Cerebellar nuclear complex (tissue), 1 donor: ENCODE results near the gene TSPAN4.
A peak's percentile ranks its signal among the peaks of the same experiment; 100 is the strongest.

Experiments
- DNase-seq, 2 experiments: peaks; one replicate each; lab custom pipeline; 2025; lab: John Stamatoyannopoulos, UW

Gene TSPAN4

DNA sequence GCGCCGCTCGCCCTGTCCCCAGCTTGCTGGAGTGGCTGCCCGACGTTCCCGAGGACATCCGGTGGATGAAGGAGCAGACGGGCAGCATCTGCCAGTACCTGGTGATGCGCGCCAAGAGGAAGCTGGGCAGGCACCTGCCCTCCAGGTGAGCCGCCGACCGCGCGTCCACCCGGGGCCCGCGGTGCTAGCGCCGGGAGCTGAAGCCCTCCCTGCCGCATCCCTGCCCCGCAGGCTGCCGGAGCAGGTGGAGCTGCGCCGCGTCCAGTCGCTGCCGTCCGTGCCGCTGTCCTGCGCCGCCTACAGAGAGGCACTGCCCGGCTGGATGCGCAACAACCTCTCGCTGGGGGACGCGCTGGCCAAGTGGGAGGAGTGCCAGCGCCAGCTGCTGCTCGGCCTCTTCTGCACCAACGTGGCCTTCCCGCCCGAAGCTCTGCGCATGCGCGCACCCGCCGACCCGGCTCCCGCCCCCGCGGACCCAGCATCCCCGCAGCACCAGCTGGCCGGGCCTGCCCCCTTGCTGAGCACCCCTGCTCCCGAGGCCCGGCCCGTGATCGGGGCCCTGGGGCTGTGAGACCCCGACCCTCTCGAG lies 18.3 kb upstream of the TSPAN4 start:
- DNase-seq: no peak

DNA sequence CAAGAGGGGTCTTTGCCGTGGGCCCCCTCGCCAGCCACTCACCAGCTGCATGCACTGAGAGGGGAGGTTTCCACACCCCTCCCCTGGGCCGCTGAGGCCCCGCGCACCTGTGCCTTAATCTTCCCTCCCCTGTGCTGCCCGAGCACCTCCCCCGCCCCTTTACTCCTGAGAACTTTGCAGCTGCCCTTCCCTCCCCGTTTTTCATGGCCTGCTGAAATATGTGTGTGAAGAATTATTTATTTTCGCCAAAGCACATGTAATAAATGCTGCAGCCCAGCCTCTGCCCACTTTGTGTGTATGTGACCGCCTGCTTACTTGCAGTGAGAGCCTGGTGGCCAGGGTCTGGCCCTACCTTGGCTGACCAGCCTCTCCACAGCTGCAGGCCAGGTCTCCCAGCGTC lies 17.7 kb upstream of the TSPAN4 start:
- DNase-seq: no peak

DNA sequence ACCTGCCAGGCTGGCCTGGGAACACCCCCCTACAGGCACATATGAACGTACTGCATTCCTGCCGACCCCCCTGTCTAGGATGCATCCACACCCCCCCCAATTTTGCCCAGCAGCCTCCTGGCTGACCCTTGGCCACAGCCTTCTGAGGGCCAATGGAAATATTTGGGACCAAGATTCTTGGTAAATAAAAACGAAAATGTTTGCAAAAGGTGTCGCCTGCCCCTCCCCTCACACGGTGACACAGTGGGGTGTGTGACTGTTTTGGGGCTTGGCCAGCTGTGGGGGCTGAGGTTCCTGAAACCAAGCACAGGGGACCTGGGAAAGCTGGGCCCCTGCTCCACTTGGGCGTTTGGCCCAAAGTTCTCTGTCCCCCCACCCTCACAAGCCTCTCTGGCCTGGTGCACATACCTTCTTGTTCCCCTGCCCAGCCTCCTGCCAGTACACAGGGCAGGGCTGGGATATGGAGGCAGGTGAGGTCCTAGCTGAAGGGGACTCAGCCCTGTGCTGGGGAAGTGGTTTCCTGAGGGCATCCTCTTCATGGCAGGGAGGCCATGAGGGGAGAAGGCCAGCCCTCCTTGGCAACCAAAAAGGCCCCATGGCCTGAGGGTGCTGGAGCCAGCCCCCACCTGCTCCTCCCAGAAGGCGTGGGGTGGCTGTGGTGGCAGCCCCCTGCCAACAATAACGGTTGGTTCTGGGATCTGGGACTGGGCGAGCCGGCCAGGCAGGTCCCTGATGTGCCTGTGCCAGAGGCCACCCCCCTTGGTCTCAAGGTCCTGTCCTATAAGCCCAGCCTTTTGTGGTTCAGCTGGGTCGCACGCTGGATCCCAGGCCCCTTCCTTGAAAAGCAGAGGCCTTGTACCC lies 17.1 kb upstream of the TSPAN4 start:
- DNase-seq: no peak

DNA sequence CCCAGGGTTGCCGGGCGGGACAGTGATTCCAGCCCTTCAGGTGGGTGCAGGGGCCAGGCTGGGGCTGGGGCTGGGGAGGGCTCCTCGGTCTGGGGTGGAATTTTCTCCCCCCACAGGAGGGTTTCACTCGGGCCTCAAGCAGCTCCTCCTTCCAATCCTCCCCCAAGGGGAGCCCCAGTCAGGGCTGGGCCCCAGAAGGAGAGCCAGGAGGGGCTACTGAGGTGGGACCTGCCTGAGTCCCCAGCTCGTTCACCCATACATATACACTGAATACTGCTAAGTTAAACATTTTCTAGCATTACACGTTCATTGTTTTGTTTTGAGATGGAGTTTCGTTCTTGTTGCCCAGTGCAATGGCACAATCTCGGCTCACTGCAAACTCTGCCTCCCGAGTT lies 16.4 kb upstream of the TSPAN4 start:
- no peak for DNase-seq

DNA sequence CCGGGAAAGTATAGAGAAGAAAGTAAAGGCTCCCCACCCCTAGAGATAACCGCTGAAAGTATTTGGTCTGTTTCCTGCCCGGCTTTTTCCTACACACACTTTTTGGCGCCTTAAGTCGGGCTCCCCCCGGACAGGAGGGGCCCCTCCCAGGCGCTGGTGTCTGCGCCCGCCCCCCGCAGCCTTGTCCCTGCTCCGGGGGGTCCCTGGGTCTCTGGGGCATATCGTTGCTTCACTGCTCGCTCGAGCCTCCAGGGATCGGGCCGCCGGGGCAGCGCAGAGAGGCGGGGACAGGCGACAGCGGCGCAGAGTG lies 15.9 kb upstream of the TSPAN4 start:
- no peak for DNase-seq

DNA sequence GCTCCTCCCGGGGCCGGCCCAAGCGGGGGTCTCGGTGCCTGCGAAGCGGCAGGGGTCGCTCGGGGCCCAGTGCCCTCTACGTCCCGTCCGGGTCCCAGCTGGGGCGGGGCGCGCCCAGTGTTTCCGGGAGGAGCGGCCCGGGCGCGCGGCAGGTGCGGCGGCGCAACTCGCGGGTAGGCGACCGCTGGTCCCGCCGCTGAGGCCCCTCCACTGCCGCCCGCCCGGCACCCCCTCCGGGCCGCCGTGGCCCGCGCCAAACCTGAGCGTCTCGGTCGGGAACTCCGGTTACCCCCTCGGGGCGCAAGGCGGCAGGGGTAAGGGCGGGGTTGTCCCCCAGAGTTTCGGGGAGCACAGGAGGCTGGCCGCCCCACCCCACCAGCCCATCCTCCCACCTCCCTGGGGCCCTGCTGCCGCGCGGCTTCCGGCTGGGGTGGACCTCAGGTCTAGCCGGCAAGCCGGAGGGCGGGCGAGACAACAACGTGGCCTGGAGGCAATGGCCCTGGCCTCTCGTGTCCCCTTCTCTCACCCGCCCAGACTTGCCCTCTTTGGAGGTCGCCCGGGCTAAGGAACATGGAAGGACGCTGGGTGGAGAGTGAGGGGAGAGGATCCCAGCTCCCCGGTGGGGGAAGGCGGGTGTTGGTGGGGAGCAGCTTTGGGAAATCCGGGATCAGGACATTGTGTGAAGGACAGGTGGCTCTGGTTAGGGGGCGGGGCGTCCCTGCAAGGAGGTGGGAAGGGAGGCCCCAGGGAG lies 15.3 kb upstream of the TSPAN4 start:
- no peak for DNase-seq

DNA sequence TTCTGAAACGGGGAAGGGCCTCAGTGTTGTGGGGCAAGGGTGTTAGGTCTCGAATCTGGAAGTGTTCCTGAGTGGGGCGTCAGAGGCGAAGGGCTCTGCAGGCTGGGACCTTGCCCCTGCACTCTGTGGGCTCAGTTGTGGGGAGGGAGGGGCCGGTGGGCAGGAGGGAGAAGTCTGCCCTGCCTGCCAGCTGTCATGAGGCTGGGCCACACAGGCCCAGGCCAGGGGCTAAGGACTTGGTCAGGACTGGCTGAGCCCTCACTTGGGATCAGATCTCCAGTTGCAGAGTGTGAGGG lies 14.8 kb upstream of the TSPAN4 start, which contains the start of gene CRACR2B:
CRACR2B (plus strand) TSS at position 23 of the 296 bp plus-strand sequence. CDS start 689 bp downstream, outside the sequence.
- no peak for DNase-seq

DNA sequence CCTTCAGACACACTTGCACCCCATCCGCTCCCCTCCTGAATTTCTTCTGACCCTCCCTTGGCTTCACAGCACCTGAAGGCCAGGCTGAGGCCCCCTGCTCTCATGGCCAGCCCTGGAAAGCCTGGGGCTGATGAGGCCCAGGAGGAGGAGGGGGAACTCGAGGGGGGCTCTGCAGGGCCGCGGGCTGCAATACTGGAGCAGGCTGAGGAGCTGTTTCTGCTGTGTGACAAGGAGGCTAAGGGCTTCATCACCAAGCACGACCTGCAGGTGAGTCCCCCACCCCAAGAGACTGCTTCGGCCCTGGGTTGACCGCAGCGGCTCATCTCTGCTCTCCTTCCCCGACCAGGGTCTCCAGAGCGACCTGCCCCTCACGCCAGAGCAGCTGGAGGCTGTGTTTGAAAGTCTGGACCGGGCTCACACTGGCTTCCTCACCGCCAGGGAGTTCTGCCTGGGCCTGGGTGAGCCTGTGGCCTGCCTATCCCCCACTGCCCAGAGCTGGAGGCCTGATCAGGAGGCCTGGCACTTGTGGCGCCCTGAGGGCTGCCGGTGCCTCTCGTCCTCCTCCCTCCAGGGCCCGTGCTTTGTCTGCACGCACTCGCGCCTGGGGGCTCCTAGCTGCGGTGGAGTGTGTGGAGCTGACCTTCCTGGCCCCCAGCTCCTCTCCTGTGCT lies 14.0 kb upstream of the TSPAN4 start:
- DNase-seq: no peak

DNA sequence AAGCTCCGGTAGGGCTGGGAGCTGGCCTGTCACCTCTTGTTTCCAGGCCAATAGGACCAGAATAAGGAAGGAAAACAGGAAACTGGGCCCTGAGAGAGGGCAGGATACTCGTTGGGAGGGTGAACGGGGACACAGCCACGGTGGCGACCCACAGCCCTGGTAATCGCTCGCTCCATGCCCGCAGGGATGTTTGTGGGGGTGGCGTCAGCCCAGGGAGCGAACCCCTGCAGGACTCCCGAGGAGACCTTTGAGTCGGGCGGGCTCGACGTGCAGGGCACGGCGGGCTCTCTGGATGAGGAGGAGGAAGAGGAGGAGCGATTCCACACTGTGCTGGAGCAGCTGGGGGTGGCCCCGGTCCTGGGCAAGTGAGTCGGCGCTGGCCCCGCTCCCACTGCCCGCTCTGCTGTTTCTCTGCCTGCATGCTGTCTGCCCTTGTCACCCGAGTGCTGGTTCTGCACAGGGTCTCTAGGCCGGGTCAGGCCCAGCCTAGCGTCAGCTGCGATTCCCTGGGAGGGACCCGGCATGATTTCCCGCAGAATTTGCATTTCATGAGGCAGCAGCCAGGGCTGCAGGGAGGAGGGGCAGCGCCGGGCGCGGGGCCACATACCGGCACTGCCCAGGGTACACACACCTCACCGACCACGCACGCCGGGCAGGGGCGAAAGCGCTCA lies 13.3 kb upstream of the TSPAN4 start:
- DNase-seq: no peak

DNA sequence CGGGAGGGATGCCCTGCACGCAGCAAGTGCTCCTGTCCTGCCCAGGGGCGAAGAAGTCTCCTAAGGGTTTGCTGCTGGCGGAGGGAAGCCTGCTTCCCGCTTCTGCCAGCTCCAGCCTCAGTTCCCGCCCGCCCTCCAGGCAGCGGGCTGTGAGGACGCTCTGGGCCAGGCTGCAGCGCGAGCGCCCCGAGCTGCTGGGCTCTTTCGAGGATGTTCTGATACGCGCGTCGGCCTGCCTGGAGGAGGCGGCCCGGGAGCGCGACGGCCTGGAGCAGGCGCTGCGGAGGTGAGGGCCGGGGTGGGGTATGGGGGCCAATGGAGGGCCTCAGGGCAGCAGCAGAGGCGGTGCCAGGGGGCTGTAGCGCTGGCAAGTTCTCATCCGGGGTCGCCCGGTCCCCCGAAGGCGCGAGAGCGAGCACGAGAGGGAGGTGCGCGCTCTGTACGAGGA lies 12.8 kb upstream of the TSPAN4 start:
- no peak for DNase-seq

DNA sequence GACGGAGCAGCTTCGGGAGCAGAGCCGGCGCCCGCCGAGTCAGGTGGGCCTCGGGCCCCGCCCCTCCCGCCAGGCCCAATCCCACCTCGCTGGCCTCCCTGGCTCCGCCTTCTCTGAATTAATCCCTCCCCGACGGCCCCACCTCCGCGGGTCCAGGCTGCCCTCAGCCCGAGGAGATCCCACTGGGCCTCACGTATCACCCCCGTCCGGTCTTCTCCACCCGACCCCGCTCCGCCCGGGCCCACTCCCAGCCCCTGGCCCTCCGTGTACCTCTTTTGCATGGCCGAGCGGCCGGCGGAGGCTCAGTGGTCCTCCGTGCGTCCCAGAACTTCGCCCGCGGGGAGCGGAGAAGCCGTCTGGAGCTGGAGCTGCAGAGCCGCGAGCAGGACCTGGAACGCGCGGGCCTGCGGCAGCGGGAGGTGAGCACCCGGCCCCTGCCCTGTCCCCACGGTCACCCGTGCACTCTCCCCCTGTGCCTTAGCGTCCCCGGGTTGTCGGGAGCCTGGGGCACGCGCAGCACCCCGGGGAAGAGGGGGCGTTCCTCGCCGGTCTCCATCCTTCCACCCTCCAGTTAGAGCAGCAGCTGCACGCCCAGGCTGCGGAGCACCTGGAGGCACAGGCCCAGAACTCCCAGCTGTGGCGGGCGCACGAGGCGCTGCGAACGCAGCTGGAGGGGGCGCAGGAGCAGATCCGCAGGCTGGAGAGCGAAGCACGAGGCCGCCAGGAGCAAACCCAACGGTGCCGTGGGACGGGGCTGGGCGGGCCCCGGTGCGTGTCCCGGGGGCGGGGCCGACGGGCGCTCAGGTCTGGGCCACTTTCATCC lies 12.1 kb upstream of the TSPAN4 start:
- DNase-seq: peak in 1 of 2 experiments; percentile 45

DNA sequence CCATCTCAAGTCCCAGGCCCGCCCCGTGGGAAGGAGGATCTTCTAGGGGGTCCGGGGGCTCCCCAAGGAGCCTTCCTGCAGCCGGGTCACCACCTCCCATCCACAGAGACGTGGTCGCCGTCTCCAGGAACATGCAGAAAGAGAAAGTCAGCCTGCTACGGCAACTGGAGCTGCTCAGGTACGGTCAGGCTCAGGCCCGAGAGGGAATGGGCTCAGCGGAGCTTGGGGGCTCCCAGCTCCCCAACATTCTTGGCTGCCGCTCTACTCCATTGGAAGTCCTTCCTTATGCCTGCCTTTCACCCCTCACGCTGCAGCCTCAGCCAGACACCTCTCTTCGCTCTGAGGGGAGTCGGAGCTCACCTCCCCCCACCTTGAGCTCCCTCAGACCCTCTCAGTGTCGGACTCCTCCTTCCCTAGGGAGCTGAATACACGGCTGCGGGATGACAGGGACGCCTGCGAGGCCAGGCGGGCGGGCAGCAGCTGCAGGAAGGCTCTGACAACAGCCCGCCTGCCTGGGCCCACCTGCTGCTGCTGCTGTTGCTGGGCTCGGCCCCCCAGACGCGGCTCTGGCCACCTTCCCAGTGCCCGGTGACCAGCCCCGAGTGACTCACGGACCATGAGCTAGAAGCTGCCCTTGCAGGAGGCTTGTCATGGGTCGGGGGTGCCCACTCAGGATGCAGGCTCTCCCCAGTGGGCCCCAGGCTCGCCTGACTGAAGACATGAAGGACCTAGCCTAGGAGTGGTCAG lies 11.4 kb upstream of the TSPAN4 start:
- DNase-seq: no peak

DNA sequence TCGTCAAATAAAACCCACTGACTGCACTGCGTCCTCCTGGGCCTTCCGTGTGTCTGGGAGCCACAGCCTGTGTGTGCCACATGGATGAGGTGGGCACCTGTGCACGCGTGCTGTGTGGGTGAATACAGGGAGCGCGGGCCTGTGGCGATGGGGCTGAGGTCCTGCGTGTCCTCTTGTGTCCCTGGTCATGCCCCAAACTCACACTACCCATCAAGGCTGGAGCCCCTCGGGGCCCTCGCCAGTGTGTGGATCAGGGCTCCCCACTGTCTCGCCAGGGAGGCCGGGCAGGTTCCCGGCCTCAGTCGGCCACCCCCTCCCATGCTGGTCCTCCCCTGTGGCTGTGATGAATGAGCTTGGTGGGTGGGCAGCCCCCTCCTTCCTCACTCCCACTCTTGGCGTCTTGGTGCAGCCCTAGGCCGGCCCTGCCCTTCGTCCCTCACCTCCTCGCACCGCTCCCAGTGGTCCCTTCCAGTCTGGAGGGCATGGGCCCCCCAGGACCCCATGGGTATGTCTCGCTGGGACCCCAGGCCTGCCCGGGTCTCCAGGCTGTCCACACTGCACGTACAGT lies 10.6 kb upstream of the TSPAN4 start:
- no peak for DNase-seq

DNA sequence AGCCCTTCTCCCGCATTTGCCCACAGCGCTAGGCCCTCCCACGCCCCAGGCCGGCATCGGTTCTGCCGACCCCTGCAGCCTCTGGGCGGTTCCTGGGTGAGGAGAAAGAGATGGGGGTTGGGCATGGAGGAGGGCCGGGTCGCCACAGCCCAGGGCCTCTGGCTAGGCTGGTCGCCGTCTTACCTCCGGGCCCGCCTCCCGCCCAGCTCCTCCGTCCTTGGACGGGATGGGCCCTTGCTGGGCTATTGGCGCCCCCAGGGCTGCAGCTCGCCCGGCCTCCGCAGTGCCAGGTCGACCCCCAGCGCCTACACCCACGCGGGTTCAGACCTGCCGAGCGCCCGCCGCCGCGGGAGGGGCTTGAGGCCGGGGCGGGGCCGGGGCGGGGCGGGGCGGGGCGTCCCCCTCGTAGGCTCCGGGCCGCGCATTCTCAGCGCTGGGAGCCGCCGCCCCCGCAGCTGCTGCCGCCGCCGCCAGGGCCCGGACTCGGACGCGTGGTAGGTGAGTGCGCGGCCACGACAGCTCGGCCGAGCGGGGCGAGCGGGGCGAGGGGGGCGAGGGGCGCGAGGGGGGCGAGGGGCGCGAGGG lies 10.0 kb upstream of the TSPAN4 start, which contains the start of gene CD151:
CD151 (plus strand) TSS at position 424 of the 585 bp plus-strand sequence. CDS start 3,118 bp downstream, outside the sequence.
- no peak for DNase-seq

DNA sequence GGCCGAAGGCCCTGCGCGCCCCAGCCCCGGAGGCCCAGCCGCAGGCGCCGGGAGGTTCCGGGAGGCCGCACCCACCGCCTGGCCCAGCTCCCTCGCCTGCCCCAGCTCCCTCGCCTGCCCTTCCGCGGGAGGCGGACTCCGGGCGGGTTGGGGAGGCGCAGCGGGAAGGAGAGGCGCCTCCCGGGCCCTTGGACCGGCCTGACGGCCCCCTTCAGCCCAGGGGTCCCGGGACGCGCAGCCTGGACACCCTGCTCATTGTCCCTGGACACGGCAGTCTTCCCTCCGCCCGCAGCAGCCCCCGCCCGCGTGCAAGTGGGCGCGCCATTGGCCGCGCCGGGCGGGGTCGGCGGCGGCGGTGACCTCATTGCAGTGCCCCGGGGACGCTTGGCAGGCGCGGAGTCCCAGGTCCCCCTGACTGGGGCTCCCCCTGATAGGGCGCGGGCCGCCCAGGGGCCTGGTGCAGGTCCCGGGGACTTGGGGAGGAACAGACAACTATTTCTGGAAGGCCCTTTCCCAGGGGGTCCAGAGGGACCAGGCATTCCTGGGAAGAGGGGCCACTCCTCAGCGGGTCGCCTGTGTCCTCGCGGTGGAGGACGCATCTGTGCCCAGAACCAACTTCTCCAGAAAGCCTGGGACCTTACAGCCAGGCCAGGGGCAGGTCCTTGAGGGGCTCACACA lies 9.4 kb upstream of the TSPAN4 start:
- no peak for DNase-seq

DNA sequence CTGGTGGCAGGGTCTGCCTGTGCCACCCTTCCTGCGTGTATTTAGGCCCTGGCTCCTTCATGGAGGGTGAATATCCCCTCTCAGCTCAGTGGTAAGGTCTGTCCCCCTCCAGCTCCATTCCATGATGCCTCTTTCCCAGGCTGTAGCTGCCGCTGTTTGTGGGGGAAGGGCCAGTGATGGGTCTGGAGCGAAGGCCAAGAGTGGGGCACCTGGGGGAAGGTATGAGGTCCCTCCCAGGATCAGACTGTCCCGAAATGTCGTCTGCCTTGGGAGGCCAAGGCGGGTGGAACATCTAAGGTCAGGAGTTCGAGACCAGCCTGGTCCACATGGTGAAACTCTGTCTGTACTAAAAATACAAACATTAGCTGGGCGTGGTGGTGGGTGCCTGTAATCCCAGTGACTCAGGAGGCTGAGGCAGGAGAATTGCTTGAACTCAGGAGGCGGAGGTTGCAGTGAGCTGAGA lies 8.8 kb upstream of the TSPAN4 start:
- no peak for DNase-seq

DNA sequence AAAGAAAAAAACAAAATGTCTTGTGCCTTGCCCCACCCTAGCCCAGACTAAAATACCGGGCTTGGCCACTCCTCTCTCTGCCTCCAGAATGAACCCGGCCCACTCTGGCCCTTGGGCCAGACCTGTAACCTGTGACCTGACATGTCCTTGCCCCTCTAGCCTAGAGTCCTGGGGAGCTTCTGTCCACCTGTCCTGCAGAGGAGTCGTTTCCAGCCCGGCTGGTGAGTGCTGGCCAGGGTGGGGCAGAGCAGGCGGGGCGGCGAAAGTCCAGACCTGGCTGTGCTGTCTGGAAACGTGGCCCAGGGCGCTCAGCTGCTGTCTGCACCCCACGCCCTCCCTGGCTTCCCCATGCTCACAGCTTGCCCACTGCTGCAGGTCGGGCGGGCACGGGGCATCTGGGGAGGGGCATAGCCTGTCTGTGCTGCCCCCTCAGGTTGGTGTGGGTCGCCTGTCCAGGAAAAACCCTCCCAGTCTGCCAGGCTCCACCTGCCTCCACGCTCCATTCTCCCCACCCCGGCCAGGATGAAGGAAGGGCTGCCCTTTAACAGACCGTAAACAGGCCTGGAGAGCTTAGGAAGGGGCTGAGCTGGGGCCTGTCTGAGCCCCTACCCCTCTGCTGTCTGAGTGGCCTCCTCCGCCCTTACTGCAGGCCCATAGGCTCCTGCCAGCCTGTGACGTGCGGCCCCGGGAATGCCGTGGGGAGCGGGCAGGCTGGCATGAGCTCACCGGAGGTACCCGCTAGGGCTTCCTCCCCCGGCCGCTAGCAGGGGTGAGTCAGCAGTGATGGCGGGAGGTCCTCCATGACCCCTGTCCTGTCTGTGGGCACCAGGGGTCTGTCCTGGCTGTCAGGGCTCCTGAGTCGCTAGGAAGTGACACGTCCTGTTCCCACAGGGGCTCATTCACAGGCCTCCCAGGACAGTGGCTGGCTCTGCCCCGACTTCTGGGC lies 8.0 kb upstream of the TSPAN4 start:
- DNase-seq: no peak

DNA sequence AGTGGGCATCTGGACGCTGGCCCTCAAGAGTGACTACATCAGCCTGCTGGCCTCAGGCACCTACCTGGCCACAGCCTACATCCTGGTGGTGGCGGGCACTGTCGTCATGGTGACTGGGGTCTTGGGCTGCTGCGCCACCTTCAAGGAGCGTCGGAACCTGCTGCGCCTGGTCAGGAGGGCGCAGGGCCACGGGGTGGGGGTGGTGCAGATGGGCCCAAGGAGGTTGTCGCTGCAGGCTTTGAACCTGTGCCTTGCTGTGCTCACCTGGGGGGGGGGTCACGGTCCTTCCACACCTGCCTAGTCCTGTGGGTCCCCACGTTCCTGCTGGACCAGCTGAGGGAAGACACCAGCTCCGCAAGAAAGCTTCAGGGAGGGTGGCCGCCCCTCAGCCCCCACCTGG lies 6.4 kb upstream of the TSPAN4 start:
- no peak for DNase-seq
